GM11168 (cell line): ENCODE measurements around the gene WASF2.

Source experiments
- in situ Hi-C: fragments of 300-500 bp; cut with MboI; formaldehyde crosslinking; loops from one replicate; pipeline ENCODE4 v1.12.0; 2022; ENCODE audit warnings: low sequenced_read_pairs; ENCODE audit not compliant: unreplicated experiment

The WASF2 gene

DNA sequence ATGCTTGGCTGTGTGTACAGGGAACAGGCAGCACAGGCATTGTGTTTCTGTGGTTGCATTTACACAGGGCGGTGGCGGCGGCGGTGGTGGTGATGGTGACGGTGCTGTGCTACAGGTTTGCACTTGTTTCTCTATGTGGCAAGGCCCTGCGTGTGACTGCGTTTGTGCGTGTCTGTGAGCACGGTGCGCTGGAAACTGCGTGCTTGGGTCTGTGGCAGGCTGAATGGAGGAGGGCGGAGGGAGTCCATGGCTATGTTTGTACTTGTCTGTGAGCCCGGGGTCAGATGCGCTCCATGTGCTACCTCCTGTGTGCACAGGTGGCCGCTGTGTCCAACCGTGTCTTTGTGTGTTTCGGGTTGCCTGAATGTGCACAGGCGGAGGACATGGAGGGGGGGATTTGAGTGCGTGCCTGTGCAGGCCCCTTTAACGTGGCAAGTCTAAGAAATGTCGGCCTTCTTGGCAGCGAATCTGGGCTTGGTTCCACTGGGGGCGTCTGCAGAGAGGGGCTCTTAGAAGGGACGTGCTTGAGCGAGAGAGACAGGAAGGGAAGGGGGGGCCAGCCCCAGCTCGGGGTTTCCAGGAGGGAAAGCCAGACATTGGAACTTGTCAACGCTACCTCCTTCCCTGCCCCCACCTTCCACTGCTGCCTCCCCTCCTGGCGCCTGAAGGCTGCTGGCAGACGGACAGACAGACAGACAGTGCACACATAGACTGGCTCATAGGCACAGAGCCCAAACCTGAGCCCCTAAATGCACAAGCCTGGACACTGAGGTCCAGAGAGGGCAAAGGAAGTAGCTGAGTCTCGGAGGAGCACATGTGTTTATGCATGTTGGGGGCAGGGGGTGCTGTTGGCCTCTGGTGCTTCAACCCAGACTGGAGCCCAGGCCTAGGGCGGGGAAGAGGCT, 32.7 kb upstream of the WASF2 start:
- in situ Hi-C loops = no loop called here

DNA sequence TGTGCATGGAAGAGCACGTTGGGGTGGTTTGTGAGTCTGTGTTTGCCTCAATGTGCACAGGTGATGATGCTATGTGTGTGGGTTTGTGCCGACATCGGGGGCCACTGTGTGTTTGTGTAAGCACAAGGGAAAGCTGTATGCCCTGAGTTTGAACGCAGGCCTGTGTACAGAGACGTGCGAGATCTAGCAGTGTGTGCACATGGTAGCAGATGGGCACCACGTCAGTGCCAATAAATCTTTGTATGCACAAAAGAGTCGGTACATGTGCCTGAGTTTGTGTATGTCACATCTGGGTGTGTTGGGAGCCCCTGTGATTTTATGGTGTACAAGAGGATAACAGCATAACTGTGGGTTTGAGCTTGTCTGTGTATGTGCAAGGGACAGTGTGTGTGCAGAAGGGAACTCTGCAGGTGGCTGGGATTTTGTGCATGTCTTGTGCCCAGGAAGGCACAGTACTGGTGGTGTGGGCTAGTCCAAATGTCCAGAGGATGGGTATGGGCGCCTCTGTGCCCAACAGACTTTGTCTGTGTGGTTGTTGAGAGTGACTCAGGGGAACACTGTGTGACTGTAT, 32.0 kb upstream of the WASF2 start:
- in situ Hi-C loops = no loop called here

DNA sequence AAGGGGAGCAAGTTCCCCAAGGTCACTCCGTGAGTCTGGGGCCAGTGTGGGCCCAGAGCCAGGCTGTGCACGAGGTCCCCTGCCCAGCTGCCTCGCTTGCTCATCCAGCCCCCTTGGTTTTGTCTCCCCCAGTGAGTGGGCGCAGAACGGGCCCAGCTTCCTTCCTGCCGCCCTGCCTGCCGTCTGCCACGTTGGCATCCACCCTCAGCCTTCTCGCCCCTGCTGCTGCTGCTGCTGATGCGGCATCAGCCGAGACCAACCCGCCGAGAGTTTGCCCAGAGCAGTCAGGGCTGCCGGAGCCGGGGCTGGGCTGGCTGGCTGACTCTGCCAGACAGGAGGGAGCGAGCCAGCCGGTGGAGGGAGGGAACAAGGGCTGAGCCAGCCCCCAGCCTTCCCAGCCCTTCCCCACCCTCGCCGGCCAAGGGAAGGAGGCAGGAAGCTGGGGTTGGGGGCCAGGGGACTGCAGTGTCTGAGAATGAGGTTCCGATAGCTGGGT, 31.4 kb upstream of the WASF2 start:
- in situ Hi-C loops = no loop called here

DNA sequence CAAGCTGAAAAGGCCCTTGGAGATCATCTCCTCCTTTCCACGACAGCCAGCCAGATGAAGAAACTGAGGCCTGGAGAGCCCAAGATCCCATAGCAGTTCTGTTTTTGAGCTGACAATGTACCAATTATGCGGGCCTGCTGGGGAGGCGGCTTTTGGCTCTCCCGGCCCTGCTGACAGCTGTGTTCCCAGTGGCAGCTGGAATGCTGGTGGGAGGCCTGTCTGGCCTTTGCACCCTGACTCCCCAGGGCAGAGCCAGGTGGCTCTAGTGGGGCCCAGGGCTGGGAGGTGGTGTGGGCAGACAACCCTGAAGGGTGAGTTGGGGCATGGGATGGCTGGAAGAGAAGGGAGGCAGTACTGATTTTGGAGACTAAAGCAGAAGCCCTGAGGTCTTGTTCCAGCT, 30.7 kb upstream of the WASF2 start:
- in situ Hi-C loops = no loop called here

DNA sequence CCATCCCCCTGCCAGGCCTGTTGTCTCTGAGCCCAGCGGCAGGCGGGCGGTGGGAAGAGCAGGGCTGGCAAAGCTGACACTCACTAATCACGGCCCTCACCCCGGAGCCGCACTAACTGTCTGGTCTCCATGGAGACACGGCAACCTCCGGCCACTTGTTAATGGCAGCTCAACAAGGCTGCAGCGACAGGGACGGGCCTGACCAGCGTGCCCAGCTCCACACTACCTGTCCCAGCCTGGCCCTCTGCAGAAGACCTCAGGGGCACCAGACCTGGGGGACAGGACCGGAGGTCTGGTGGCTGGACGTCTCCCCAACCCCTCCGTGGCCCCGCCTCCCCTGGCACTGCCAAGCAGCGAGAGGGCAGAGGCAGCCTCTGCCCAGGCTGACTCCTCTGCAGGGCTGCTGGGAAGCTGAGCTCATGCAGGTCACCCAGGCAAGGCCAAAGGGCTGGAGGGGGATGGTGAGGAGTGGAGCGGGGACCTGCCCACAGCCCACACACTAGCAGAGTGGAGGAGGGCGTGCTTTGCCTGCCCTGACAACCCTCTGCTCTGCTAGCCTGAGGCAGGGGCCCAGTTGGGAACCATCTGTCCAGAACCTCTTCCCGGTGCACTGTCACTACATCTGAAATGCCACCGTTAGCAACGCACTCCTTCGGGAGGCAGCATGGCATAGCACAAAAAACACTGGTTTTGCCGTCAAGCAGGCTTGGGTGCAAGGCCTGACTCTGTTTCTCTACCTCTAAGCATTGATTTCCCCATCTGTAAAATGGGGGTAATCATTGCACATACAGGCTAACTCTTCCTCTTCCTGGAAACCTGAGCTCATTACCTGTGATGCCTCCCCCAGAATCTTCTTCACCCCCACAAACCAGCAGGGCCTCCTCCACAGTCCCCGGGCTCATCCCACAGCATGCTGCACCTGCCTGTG, 29.6 kb upstream of the WASF2 start:
- in situ Hi-C loops = no loop called here

DNA sequence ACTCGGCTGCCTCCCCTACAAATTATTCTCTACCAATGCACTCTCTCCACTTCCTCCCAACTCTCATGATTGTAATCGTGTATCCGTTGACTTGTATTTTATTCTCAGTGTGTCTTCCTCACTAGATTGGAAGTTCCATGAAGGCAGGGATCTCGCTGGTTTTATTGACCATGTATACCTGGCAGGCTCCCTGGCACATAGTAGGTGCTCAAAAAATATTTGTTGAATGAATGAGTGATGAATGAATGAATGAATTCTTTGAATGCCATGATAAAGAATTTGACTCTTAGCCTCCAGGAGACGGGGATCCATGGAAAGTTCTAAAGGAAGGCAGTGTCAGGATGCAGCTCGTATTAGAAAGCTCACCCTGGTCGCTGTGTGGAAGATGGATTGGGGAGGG, 28.8 kb upstream of the WASF2 start:
- in situ Hi-C loops = no loop called here

DNA sequence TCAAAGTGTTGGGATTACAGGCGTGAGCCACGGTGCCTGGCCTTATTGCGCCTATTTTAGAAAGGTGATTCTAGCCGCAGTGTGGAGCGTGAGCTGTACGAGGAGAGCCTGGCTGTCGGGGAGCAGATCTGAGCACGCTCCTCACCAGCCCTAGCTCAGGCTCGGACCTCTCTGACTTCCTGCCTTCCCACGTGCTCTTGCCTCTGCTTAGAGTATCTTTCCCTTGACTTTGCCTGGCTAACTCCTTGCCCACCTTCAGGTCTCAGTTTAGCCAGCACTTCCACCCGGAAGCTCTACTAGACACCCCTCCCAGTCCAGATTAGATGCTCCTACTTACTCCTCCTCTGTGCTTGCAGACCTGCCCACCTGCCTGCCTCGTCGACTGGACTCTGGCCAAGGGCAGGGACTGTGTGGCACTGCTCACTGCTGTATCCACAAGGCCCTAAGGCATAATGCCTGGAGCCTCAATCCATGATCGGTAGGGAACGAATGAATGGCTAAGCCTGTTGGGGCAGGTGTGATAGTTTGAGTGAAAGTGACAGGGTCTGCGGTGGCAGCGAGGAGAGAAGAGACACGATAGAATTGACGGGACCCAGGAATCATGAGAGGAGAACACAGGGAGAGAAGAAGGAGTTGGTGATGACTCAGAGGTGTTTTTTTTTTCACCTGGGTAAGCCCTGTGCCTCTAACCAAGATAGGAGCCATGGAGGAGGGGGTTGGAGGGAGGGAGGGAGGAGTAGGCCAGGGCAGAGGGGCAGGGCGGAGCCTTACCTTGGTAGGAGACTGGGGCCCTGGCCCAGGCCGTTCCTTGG, 28.1 kb upstream of the WASF2 start:
- in situ Hi-C loops = no loop called here

DNA sequence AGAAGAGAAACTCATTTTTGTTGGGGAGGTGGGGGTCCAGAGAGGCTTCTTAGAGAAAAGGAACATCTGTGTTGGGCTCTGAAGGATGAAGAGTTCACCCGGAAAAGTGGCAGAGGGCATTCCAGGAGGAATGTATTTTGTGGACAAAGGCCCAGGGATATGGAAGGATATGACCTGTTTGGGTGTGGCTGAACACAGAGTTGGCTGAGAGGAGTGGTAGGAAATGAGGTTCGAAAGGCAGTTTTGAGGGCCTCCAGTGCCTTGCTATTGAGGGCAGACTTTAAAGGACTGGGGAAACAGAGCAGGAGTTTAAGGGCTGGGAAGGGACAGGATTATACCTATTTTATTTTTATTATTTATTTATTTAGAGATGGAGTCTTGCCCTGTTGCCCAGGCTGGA, 27.3 kb upstream of the WASF2 start:
- in situ Hi-C loops = no loop called here

DNA sequence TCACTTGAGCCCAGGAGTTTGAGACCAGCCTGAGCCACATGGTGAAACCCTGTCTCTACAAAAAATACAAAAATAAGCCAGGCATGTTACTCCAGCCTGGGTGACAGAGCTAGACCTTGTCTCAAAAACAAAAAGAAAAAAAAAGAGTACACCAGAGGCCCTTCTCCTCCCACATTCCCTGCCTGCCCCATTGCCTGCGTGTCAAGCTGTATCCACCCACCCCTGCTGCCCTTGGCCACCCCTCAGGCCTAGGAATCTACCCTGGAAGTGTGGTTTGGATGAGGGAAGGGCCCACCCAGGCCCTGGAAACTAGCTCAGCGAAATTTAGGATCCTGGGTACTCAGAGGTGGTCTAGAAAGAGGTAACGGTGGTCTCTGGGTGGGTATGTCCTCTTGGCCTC, 25.7 kb upstream of the WASF2 start:
- in situ Hi-C loops = no loop called here

DNA sequence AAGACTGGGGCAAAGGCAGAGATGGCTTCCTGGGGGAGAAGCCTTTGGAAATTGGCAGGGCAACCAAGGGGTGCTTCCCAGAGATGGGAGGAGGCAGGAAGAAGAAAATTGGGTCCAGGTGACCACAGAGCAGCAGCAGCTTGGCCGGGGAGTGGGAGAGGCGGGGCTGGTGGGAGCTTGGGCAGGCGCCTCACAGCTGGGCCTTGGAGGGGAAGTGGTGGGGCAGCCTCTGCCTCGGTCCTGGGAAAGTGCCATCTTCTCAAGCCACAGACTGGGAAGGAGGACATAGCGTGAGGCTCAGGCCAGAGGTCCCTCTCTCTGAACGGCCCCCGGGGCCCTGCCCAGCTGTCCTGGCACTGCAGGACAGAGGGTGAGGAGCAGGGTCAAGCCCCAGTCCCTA, 24.0 kb upstream of the WASF2 start:
- in situ Hi-C loops = no loop called here

DNA sequence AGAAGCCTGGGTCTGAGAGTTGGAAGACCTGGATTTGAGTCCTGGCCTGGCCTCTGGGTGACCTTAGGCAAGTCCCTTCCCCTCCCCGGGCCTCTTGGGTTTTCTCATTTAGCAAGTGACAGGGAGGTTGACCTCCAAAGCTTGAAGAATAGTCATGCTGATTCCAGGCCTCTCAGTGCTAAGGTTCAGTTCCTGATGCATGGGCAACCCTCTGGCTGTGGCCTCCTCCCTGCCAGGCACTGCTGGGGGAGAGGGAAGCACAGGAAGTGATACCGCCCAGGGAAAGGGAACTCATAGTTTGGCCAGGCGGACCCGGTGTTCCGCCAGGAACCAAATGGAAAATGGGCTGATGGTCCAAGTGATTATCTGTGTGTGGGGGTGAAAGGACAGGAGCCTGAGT, 23.6 kb upstream of the WASF2 start:
- in situ Hi-C loops = no loop called here

DNA sequence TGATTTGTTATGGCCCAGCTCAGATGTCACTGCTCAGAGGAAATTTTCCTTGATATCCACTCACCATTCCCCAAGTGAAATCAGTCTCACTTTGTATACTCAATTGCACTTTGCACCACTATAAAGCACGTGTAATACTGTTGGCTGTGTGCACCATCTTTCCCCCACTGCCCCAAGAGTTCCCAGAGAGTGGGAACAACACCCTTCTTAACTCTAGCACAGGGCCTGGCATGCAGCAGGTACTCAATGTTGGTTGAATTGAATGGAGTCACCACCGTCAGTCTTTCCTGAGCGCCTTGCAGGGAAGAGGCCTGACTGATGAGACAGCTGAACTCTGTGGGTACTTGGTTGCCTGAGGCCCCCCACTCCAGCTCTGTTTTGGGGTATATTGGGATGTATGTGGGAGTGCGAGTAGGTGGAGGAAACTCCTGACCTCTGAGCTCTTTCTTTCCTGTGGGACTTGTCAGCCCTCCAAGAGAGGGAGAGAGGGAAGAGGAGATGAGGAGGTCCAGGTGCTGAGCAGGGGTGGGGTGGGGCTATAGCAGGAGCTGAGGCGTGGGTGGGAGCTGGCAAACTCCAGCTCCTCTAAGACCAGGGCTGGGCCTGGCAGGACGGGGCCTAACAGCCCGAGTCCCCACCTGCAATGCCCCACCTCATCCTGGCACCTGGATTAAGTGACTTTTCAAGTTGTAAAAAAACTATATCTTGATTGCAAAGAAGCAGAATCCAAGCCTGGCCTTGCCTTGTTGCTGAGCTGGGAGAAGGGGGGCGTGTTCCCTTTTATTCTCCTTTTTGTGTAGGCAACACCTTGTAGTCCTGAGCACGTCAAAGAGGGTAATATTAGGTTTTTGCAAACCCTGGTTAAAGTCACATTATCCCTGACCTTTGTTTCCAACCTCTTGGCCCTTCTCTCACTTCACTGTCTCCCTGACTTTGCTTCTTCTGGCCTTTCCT, 19.4 kb upstream of the WASF2 start:
- in situ Hi-C loops = no loop called here

DNA sequence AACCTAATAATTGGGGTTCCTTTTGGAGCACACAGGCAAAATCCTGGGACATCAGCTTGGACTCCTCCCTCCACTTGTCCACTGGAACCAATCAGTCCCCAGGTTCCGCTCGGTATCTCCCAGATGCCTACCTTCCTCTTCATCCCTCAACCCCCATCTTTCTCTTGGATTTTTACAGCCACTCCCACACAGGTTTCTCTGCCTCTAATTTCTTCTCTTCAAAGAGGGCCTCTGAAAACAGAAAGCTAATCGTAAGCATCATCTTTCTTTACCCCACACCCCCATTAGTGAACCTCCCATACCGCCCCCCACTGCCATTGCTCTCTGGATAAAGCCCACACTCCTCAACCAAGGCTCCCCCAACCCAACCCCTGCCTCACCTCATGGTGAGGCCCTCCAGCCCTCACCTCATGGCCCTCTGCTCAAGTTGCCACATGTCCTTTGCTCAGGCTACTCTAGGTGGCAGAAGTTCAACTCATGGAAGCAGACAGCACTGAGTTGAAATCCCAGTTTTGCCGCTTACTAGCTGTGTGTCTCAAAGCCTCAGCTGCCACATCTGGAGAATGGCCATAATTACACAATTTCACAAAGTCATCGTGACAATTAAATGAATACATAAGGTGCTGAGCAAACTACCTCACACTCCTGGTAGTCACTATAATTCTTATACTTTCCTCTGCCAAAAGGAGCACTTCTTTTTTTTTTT, 18.1 kb upstream of the WASF2 start:
- in situ Hi-C loops = no loop called here

DNA sequence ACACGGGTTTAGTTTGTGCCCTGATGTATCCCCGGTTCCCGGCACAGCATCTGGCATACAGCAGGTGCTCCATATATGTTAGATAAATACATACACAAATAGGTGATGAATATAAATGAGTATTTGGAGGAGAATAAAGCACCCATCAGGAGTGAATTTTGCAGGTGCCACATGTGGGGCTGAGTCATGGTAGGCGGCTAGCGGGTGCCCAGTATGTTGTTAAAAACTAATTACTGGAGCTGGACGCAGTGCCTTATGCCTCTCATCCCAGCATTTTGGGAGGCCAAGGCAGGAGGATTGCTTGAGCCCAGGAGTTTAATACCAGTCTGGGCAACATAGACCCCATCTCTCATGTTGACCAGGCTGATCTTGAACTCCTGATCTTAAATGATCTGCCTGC, 16.7 kb upstream of the WASF2 start:
- in situ Hi-C loops = no loop called here

DNA sequence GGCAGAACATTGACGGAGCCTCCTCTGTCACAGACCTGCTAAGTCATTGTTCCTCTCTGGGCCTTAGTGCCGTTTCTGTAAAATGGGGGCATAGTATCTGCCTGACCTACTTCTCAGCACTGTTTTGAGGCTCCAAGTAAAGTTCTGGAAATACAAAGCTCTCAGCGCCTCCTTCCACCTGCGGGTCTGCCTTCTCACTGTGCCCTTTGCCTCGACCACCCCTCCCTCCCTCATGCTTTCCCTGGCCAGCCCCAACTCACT, 15.4 kb upstream of the WASF2 start:
- in situ Hi-C loops = no loop called here

DNA sequence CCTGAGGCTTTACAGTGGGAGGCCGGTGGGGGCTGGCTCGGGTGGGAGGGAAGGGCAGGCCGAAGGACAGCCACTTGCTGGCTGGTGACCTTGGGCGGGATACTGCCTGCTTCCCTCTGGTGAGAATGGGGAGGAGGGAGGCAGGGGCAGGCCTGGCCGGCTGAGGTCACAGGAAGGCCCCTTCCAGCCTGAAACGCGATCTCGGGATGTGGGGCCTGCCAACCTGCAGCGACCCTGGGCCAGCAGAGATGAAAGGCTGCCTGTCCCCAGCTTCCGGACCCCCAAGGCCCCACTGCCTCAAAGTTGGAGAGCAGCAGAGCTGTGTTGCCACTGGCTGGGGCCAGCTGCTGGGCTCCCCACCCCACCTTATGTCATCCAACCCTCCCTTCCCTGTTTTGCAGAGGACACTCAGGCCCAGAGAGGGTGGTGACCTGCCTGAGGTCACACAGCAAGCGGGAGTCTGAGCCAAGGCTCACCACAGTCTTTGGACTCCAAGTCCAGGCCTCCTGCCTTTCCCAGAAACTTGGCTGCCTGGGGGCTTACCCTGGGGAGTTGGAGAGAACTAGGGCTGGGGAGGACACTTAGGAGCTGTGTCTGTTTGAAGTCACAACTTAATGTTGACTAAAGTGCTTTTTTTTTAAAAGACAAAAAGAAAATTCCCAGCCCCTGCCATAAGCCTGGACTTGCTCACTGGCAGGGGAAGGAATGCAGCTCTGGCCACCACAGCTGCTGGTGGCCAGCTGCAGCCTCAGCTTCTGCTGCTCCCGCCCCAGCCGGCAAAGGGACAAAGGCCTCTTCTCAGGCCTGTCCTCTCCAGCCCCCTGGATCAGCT, 14.8 kb upstream of the WASF2 start:
- in situ Hi-C loops = no loop called here

DNA sequence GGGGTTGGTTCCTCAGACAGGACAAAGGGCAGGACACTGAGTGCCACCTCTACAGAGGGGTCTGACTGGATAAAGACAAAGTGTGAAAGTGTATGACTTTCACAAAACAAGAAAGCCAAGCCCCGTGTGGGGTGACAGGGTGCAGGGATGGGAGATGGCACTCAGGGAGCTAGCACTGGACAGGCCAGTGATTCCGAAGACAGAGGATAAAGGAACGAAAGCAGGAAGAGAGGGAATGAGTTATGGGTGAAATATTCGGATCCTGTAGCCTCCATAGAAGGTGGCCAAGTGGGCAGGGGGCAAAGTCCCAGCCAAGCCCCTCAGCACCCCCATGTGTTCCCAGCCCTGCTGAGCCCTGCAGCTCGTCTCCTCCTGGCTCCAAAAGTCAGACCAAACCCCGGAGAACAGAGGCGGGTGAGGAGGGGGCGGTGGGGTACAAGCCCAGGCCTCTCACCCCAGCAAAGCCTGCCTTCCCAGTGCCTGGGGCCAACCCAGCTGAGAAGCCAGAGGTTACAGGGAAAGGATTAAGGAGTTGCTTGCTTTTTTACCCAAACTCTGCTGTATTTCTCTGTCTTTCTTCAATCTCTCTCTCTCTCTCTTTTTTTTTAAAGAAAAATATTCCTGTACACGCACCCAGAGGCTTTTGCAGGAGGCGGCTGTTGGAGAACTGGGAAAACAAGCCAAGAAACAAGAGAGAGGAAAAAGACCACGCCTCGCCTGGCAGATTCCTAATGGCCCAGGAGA, 14.0 kb upstream of the WASF2 start:
- in situ Hi-C loops = no loop called here
